Left lung (tissue), 10 donors: ENCODE data around the gene TMEM143. TPM values are rescaled to one million over a fixed set of nuclear protein-coding genes. Genes with fewer than 3 reads are reported as not detected.

Experiments used
- ATAC-seq: fragments of 200-7000 bp; cut with Tn5 transposase; one replicate; pipeline ENCODE4 v1.9.1; 2020; ENCODE audit warnings: moderate library complexity
- DNase-seq, 4 donors: peaks; one replicate each; pipeline ENCODE4 v3.0.0-alpha.2; 2013 to 2020
- H3K27ac ChIP-seq, 2 donors: fragments of 200-600 bp; sonication (generic) in 1 of 2; one replicate each; pipeline versions ENCODE4 v1.5.0 to v1.8.0; 2020 to 2021
- H3K27me3 ChIP-seq, 2 donors: fragments of 200-600 bp; sonication (generic) in 1 of 2; one replicate each; pipeline versions ENCODE4 v1.5.0 to v1.8.0; 2020 to 2021
- H3K36me3 ChIP-seq, 2 donors: fragments of 200-600 bp; sonication (generic) in 1 of 2; one replicate each; pipeline versions ENCODE4 v1.5.0 to v1.8.0; 2020 to 2021
- H3K4me1 ChIP-seq, 2 donors: fragments of 200-600 bp; one replicate each; pipeline ENCODE4 v1.8.0; 2021
- H3K4me3 ChIP-seq, 2 donors: fragments of 200-600 bp; sonication (generic) in 1 of 2; one replicate each; pipeline versions ENCODE4 v1.5.0 to v1.8.0; 2020 to 2021; ENCODE audit warnings: mild to moderate bottlenecking in 1 of 2
- H3K9me3 ChIP-seq, 2 donors: fragments of 200-600 bp; sonication (generic) in 1 of 2; one replicate each; pipeline versions ENCODE4 v1.5.0 to v1.8.0; 2020 to 2021
- CTCF ChIP-seq, 2 donors: fragments of 200-600 bp; sonication (generic) in 1 of 2; IDR thresholded peaks; one replicate each; pipeline versions ENCODE4 v1.5.0 to v1.8.0; 2021; ENCODE audit warnings: antibody characterized with exemption in 2 of 2
- intact Hi-C, 2 donors: fragments of 100-400 bp; cut with DNase I; formaldehyde crosslinking; loops; one replicate each; pipeline versions ENCODE4 v1.11.2 to v1.14.2; 2022
- polyA plus RNA-seq, 6 donors: library from polyadenylated mRNA; unstranded; fragments of 120-200 nt; gene quantifications; one replicate each; pipeline ENCODE4 v1.2.1, GENCODE V29; 2013; ENCODE audit not compliant: insufficient read length in 6 of 6
- total RNA-seq, 2 donors: library from RNA; stranded (reverse); fragmentation: NEBNext Ultra II Directional; extraction: Animal tissue kit (Norgen Biotek cat#: 25700); gene quantifications; one replicate each; pipeline ENCODE4 v1.2.1, GENCODE V29; 2021
- donor health status: DM: no; HTN: yes; CAD: no.
- donor health status: DM: no; HTN: no; CAD: no.

TMEM143 gene
- total and polyA plus RNA-seq, 8 donors = 7.5 to 10.6 (median 9.3) TPM

GRCh38 chr19:48361912-48362311, 1.8 kb downstream of the TMEM143 start:
- H3K27ac ChIP-seq = no peak overlapping the region
- intact Hi-C loops = no loop called here

GRCh38 chr19:48359123-48359522, 4.6 kb downstream of the TMEM143 start:
- H3K36me3 ChIP-seq = no peaks in the 10 kb centered on the region
- no peak for TF ChIP-seq CTCF (IDR thresholded peaks at IDR 0.05)
- H3K4me1 ChIP-seq = peaks cover 0 to 12% of the 10 kb centered on the region in 2 donors
- no peaks in the 10 kb centered on the region for H3K9me3 ChIP-seq
- DNase-seq (no peak), ATAC-seq (no peak)
- no peaks in the 10 kb centered on the region for H3K27me3 ChIP-seq
- intact Hi-C loops = no loop called here
- H3K27ac ChIP-seq = no peak overlapping the region
- no peak overlapping the region for H3K4me3 ChIP-seq

More at GRCh38 chr19:48361912-48362311, 1.8 kb downstream of the TMEM143 start:
- TF ChIP-seq CTCF (IDR thresholded peaks at IDR 0.05) = no peak
- DNase-seq (no peak), ATAC-seq (no peak)
- Histone ChIP-seq H3K27me3 (no peaks in the 10 kb centered on the region), H3K4me1 (peaks cover 0 to 18% of the 10 kb centered on the region in 2 donors), H3K36me3 (no peaks in the 10 kb centered on the region), H3K9me3 (no peaks in the 10 kb centered on the region), H3K4me3 (no peak overlapping the region)

- intact Hi-C loops = no loop called here
- ATAC-seq = no peak
- H3K27ac ChIP-seq = no peak overlapping the region
These were observed 8.3 kb downstream of the TMEM143 start for GRCh38 chr19:48355365-48355954.

GRCh38 chr19:48354332-48354992, 9.3 kb downstream of the TMEM143 start:
- Histone ChIP-seq H3K9me3 (no peaks in the 10 kb centered on the region), H3K4me3 (no peak overlapping the region), H3K4me1 (no peaks in the 10 kb centered on the region), H3K36me3 (no peaks in the 10 kb centered on the region), H3K27me3 (no peaks in the 10 kb centered on the region), H3K27ac (no peak overlapping the region)
- intact Hi-C loops = no loop called here
- ATAC-seq (no peak), DNase-seq (no peak)
- no peak for TF ChIP-seq CTCF (IDR thresholded peaks at IDR 0.05)

More at GRCh38 chr19:48355365-48355954, 8.3 kb downstream of the TMEM143 start:
- TF ChIP-seq CTCF (IDR thresholded peaks at IDR 0.05) = no peak
- no peaks in the 10 kb centered on the region for H3K27me3 ChIP-seq
- H3K4me3 ChIP-seq = no peak overlapping the region
- no peaks in the 10 kb centered on the region for H3K36me3 ChIP-seq
- no peak for DNase-seq
- no peaks in the 10 kb centered on the region for H3K9me3 ChIP-seq
- H3K4me1 ChIP-seq = no peaks in the 10 kb centered on the region

GRCh38 chr19:48353677-48354076, 10.1 kb downstream of the TMEM143 start:
- TF ChIP-seq CTCF (IDR thresholded peaks at IDR 0.05) = no peak
- Histone ChIP-seq H3K4me1 (no peaks in the 10 kb centered on the region), H3K9me3 (no peaks in the 10 kb centered on the region), H3K27me3 (no peaks in the 10 kb centered on the region), H3K27ac (no peak overlapping the region), H3K4me3 (no peak overlapping the region), H3K36me3 (no peaks in the 10 kb centered on the region)
- intact Hi-C loops = no loop called here
- no peak for DNase-seq
- no peak for ATAC-seq
